ENCODE data around the gene STK11IP.

Gene STK11IP

GRCh38 chr2:219628235-219628985 lies 30.8 kb downstream of the STK11IP start:
- TF ChIP-seq PKNOX1 (IDR thresholded peaks at IDR 0.05) (no peak), FOXK2 (IDR thresholded peaks at IDR 0.05) (no peak), TARDBP (IDR thresholded peaks at IDR 0.05) (no peak), SUZ12 (IDR thresholded peaks at IDR 0.05) (no peak), ARNT (IDR thresholded peaks at IDR 0.05) (no peak)
- ChIA-PET CTCF (no interaction called here), POLR2A (no interaction called here)
- DNase-seq (ENCODE audit: extremely low spot score), result no peak

GRCh38 chr2:219628986-219629901 lies 31.6 kb downstream of the STK11IP start:
- ChIA-PET CTCF (no interaction called here), POLR2A (no interaction called here)
- TF ChIP-seq FOXM1 (IDR thresholded peaks at IDR 0.05; ENCODE audit: borderline replicate concordance) (no peak), NFRKB (IDR thresholded peaks at IDR 0.05) (no peak), ZNF384 (IDR thresholded peaks at IDR 0.05) (no peak), CTBP1 (IDR thresholded peaks at IDR 0.05; ENCODE audit: borderline replicate concordance) (no peak), FOXK2 (IDR thresholded peaks at IDR 0.05) (no peak), TARDBP (IDR thresholded peaks at IDR 0.05) (no peak), PKNOX1 (IDR thresholded peaks at IDR 0.05) (no peak)
- DNase-seq (ENCODE audit: extremely low spot score), result no peak

- CTCF ChIA-PET, result interaction anchor here (1.5 kb wide), 1 partner anchor 12 kb away, joined by 3 read pairs; no protein-coding TSS in a partner anchor
- POLR2A ChIA-PET, result interaction anchor here (1.2 kb wide), 1 partner anchor 32 kb away, joined by 4 read pairs; the partner anchor contains the start of gene STK11IP
- TF ChIP-seq PKNOX1 (IDR thresholded peaks at IDR 0.05), result no peak
- DNase-seq (ENCODE audit: extremely low spot score), result no peak
Measured at GRCh38 chr2:219629976-219630695, 32.5 kb downstream of the STK11IP start.

- CTCF ChIA-PET, result interaction anchor here (1.5 to 1.6 kb wide), 2 partner anchors 13 to 90 kb away, joined by 3 to 5 read pairs; no protein-coding TSS in a partner anchor
- POLR2A ChIA-PET, result interaction anchor here (1.2 kb wide), 1 partner anchor 33 kb away, joined by 4 read pairs; the partner anchor contains the start of gene STK11IP
- no peak for DNase-seq (ENCODE audit: extremely low spot score)
- no peak for TF ChIP-seq L3MBTL2 (conservative IDR thresholded peaks at IDR 0.05)
- TF ChIP-seq HDGF (IDR thresholded peaks at IDR 0.05; ENCODE audit: borderline replicate concordance), result no peak
- TF ChIP-seq LEF1 (IDR thresholded peaks at IDR 0.05; ENCODE audit: borderline replicate concordance), result no peak
- no peak for TF ChIP-seq ELF4 (IDR thresholded peaks at IDR 0.05)
- no peak for TF ChIP-seq SP1 (IDR thresholded peaks at IDR 0.05)
- TF ChIP-seq FOXA1 (IDR thresholded peaks at IDR 0.05), result no peak
- TF ChIP-seq CTBP1 (IDR thresholded peaks at IDR 0.05; ENCODE audit: borderline replicate concordance), result no peak
- TF ChIP-seq BHLHE40 (IDR thresholded peaks at IDR 0.05; ENCODE audit: borderline replicate concordance), result no peak
- no peak for TF ChIP-seq ZNF384 (IDR thresholded peaks at IDR 0.05)
- no peak for TF ChIP-seq FOXK2 (IDR thresholded peaks at IDR 0.05)
- TF ChIP-seq PKNOX1 (IDR thresholded peaks at IDR 0.05), result no peak
- no peak for TF ChIP-seq ARNT (IDR thresholded peaks at IDR 0.05)
- TF ChIP-seq SUZ12 (IDR thresholded peaks at IDR 0.05), result no peak
- no peak for TF ChIP-seq TARDBP (IDR thresholded peaks at IDR 0.05)
- TF ChIP-seq NFRKB (IDR thresholded peaks at IDR 0.05), result no peak
- no peak for TF ChIP-seq FOXM1 (IDR thresholded peaks at IDR 0.05; ENCODE audit: borderline replicate concordance)
Measured at GRCh38 chr2:219630770-219631405, 33.2 kb downstream of the STK11IP start.

GRCh38 chr2:219631406-219631891 lies 33.8 kb downstream of the STK11IP start:
- DNase-seq (ENCODE audit: extremely low spot score), result no peak
- POLR2A ChIA-PET, result no interaction called here
- TF ChIP-seq ELF4 (IDR thresholded peaks at IDR 0.05) (no peak), SUZ12 (IDR thresholded peaks at IDR 0.05) (no peak), FOXK2 (IDR thresholded peaks at IDR 0.05) (no peak), FOXM1 (IDR thresholded peaks at IDR 0.05; ENCODE audit: borderline replicate concordance) (no peak), HDGF (IDR thresholded peaks at IDR 0.05; ENCODE audit: borderline replicate concordance) (no peak), CTBP1 (IDR thresholded peaks at IDR 0.05; ENCODE audit: borderline replicate concordance) (no peak), TARDBP (IDR thresholded peaks at IDR 0.05) (no peak), NFRKB (IDR thresholded peaks at IDR 0.05) (no peak), LEF1 (IDR thresholded peaks at IDR 0.05; ENCODE audit: borderline replicate concordance) (no peak)
- CTCF ChIA-PET, result interaction anchor here (1.5 to 1.6 kb wide), 2 partner anchors 14 to 90 kb away, joined by 3 to 5 read pairs; no protein-coding TSS in a partner anchor
